Measurements from ENCODE around the gene HORMAD2. TPM values are rescaled to one million over a fixed set of nuclear protein-coding genes. Genes with fewer than 3 reads are reported as not detected.

HORMAD2 gene
- total RNA-seq, 1 donor, result not detected

DNA sequence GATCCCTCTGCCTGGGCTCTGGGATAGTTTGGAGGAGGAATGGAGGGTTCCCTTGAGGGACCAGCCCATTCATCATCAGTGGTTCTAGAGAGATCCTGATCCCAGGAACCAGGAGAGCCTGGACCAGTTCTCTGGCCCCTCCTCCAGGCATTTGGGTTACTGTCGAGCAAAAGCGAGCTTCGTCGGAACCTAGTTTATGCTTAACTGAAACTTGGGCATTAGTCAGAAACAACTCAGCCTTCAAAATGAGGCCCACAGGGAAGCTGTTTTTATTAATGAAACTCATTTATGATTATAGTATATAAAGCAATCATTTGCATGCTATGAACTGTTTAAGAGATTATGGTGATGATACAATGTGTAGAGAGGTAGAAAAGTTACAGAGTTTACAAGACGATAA, 104.9 kb downstream of the HORMAD2 start:
- no peak for DNase-seq (ENCODE audit: low read depth)
- TF ChIP-seq, protein P1, sequence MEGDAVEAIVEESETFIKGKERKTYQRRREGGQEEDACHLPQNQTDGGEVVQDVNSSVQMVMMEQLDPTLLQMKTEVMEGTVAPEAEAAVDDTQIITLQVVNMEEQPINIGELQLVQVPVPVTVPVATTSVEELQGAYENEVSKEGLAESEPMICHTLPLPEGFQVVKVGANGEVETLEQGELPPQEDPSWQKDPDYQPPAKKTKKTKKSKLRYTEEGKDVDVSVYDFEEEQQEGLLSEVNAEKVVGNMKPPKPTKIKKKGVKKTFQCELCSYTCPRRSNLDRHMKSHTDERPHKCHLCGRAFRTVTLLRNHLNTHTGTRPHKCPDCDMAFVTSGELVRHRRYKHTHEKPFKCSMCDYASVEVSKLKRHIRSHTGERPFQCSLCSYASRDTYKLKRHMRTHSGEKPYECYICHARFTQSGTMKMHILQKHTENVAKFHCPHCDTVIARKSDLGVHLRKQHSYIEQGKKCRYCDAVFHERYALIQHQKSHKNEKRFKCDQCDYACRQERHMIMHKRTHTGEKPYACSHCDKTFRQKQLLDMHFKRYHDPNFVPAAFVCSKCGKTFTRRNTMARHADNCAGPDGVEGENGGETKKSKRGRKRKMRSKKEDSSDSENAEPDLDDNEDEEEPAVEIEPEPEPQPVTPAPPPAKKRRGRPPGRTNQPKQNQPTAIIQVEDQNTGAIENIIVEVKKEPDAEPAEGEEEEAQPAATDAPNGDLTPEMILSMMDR (IDR thresholded peaks at IDR 0.05; ENCODE audit: insufficient read depth, low read length), result no peak

DNA sequence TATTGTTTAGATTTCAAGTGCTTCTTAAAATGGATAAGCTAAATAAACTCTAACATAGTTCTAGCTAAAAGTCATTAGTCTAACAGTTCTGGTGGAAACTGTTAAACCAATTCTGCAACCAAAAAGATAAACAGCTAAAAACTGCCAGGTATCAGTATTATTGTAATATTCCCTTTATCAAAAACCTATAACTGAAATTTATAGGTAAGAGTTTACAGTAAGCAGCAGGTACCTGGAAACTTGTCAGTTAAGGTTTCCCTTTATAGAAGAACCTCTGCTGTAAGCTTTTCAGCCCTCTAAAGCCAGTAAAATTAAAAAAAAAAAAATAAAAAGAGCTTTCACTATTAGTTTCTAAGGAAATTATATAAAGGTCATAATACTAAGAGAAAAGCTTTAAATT, 105.3 kb downstream of the HORMAD2 start:
- no peak overlapping the region for H3K4me3 ChIP-seq (ENCODE audit: low read depth, low read length)
- TF ChIP-seq, protein P1 (IDR thresholded peaks at IDR 0.05; ENCODE audit: insufficient read depth, low read length), result no peak
- no peak for DNase-seq (ENCODE audit: low read depth)

More for the DNA sequence above, 104.9 kb downstream of the HORMAD2 start:
- no peak overlapping the region for H3K4me3 ChIP-seq (ENCODE audit: low read depth, low read length)

DNA sequence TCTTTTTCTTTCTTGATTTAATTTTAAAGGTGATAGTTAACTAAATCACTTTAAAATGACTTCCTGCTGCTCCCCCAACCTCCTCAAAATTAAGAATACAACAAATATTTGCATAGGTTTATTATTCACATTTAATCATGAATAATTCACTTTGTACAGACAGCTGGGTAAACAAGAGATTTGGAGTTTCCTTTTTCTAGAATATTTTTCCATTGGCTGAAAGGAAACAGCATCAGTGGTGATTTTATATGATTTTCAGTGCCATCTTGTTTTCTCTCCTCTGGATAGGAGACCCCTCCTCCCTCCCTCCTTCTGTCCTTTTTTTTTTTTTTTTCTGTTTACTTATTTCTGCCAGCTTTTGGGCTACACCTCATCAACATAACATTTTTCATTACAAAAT, 105.8 kb downstream of the HORMAD2 start:
- TF ChIP-seq, protein P1 (IDR thresholded peaks at IDR 0.05; ENCODE audit: insufficient read depth, low read length), result no peak
- no peak overlapping the region for H3K4me3 ChIP-seq (ENCODE audit: low read depth, low read length)
- DNase-seq (ENCODE audit: low read depth), result no peak

DNA sequence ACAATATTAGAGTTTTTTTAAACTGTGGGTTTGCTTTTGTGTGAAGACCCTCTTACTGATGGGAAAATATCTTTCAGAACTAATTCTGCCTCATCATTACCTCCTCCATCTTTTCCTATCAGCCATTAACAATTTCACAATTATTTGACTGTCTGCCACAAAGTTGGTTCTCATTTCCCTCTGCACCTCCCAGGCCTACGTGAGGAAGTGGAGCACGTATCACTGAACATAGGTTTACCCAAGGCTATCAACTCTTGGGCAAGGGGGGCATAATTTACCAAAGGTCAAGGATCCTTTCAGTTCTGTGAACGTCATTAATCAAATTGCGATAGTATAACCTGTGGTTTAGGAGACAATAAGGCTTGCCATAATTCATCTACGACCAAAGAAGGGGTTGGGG, 106.2 kb downstream of the HORMAD2 start:
- TF ChIP-seq, protein P1 (IDR thresholded peaks at IDR 0.05; ENCODE audit: insufficient read depth, low read length), result no peak
- no peak overlapping the region for H3K4me3 ChIP-seq (ENCODE audit: low read depth, low read length)
- DNase-seq (ENCODE audit: low read depth), result no peak

DNA sequence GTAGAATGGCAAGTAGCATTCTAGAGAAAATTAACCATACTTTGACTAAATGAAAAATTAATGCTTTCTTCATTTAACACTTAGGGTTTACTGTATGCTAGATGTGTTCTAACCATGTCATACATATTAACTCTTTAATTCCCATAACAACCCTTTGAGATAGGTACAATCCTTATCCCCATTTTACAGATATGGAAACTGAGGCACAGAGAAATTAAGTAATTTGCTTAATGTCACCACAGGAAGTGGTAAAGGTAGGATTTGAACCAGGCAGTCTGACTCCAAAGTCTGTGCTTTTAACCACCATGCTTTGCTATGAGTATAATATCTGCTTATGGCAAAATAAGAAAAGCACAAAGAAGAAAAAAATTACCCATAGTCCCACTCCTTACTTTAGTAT, 106.8 kb downstream of the HORMAD2 start:
- DNase-seq (ENCODE audit: low read depth), result no peak
- TF ChIP-seq, protein P1 (IDR thresholded peaks at IDR 0.05; ENCODE audit: insufficient read depth, low read length), result no peak
- H3K4me3 ChIP-seq (ENCODE audit: low read depth, low read length), result no peak overlapping the region

- no peak for DNase-seq (ENCODE audit: low read depth)
- no peak overlapping the region for H3K4me3 ChIP-seq (ENCODE audit: low read depth, low read length)
- TF ChIP-seq, protein P1 (IDR thresholded peaks at IDR 0.05; ENCODE audit: insufficient read depth, low read length), result no peak
Measured at GRCh38 chr22:30187529-30188407, 107.5 kb downstream of the HORMAD2 start.
